Right atrium auricular region (tissue), 2 donors: ENCODE data around the gene PSMB7. TPM values are rescaled to one million over a fixed set of nuclear protein-coding genes. Genes with fewer than 3 reads are reported as not detected.

Experiments used
- DNase-seq: peaks from one replicate; pipeline ENCODE4 v3.0.0-alpha.2; 2019; ENCODE audit warnings: low spot score
- H3K27ac ChIP-seq, 2 donors: fragments of 200-600 bp; sonication (generic); 1 replicate in 1 of 2; 2 replicates in 1 of 2; pipeline ENCODE4 v1.5.1; 2016 to 2019
- H3K27me3 ChIP-seq, 2 donors: fragments of 200-600 bp; sonication (generic); one replicate each; pipeline versions ENCODE4 v1.5.1 to v1.6.0; 2017 to 2019
- H3K36me3 ChIP-seq: fragments of 200-600 bp; sonication (generic); one replicate; pipeline ENCODE4 v1.5.1; 2016
- H3K4me1 ChIP-seq, 2 donors: fragments of 200-600 bp; sonication (generic); one replicate each; pipeline versions ENCODE4 v1.5.1 to v1.6.0; 2017 to 2019
- H3K4me3 ChIP-seq, 2 donors: fragments of 200-600 bp; sonication (generic); 1 replicate in 1 of 2; 2 replicates in 1 of 2; pipeline ENCODE4 v1.5.1; 2017 to 2019; ENCODE audit warnings: mild to moderate bottlenecking in 1 of 2, moderate library complexity in 1 of 2
- H3K9me3 ChIP-seq, 2 donors: fragments of 200-600 bp; sonication (generic); one replicate each; pipeline ENCODE4 v1.5.1; 2019
- total RNA-seq, 2 donors: library from RNA; depleted of rRNA; stranded (reverse); fragments of >200 nt; gene quantifications; one replicate each; pipeline ENCODE4 v1.1.0, GENCODE V29; 2016
- TF ChIP-seq, protein P1 (sequence below), 2 donors: fragments of 200-600 bp; sonication (generic); IDR thresholded peaks; one replicate each; pipeline ENCODE4 v1.5.1; 2019; ENCODE audit warnings: antibody characterized with exemption in 2 of 2

The PSMB7 gene
- total RNA-seq, 2 donors from 2014 or later, result 178 to 207 TPM

DNA sequence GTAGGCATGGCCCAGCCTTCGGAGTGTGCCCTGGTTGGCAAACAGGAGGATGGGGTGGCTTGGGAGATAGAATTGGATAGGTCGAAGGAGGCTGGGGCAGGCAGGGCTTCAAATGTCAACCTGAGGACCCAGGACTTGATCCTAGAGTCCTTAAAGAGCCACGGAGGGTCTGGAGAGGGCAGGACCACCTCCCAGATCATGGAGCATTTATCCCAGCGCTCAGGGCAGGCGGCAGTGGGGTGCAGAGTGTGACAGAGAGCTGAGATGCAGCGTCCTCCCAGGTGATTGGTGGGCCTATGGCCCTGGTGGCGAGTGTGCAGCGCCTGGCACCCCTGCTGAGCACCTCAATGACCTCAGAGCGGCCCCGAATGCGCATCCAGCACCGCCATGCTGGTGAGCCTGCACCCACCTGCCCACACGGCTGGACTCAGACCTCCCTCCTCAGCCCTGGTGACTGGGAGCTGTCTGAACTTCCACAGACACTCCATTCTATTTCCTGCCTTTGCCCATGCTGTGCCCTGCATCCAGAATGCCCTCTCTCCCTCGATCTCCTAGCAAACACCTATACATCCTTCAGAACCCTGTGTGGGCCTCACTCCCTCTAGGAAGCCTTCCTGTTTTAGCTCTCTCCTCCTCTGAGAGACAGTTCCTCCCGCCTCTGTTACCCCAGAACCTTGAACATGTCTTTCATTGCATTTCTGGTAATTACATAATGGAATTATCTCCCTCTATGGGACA lies 41.3 kb upstream of the PSMB7 start:
- H3K27ac ChIP-seq, result no peak overlapping the region
- no peaks in the 10 kb centered on the region for H3K36me3 ChIP-seq
- peaks cover 0 to 11% of the 10 kb centered on the region in 2 donors for H3K4me1 ChIP-seq
- H3K27me3 ChIP-seq, result peaks cover 0 to 12% of the 10 kb centered on the region in 2 donors
- TF ChIP-seq, protein P1, sequence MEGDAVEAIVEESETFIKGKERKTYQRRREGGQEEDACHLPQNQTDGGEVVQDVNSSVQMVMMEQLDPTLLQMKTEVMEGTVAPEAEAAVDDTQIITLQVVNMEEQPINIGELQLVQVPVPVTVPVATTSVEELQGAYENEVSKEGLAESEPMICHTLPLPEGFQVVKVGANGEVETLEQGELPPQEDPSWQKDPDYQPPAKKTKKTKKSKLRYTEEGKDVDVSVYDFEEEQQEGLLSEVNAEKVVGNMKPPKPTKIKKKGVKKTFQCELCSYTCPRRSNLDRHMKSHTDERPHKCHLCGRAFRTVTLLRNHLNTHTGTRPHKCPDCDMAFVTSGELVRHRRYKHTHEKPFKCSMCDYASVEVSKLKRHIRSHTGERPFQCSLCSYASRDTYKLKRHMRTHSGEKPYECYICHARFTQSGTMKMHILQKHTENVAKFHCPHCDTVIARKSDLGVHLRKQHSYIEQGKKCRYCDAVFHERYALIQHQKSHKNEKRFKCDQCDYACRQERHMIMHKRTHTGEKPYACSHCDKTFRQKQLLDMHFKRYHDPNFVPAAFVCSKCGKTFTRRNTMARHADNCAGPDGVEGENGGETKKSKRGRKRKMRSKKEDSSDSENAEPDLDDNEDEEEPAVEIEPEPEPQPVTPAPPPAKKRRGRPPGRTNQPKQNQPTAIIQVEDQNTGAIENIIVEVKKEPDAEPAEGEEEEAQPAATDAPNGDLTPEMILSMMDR (IDR thresholded peaks at IDR 0.05), result no peak
- no peaks in the 10 kb centered on the region for H3K9me3 ChIP-seq
- H3K4me3 ChIP-seq, result no peak overlapping the region
- DNase-seq, result no peak

- Histone ChIP-seq H3K9me3 (no peaks in the 10 kb centered on the region), H3K27ac (no peak overlapping the region), H3K4me1 (peaks cover 0 to 12% of the 10 kb centered on the region in 2 donors), H3K4me3 (no peak overlapping the region), H3K27me3 (peaks cover 0 to 18% of the 10 kb centered on the region in 2 donors), H3K36me3 (no peaks in the 10 kb centered on the region)
- TF ChIP-seq, protein P1 (IDR thresholded peaks at IDR 0.05), result no peak
- DNase-seq, result no peak
Observed at GRCh38 chr9:124455820-124456219, 40.6 kb upstream of the PSMB7 start.

DNA sequence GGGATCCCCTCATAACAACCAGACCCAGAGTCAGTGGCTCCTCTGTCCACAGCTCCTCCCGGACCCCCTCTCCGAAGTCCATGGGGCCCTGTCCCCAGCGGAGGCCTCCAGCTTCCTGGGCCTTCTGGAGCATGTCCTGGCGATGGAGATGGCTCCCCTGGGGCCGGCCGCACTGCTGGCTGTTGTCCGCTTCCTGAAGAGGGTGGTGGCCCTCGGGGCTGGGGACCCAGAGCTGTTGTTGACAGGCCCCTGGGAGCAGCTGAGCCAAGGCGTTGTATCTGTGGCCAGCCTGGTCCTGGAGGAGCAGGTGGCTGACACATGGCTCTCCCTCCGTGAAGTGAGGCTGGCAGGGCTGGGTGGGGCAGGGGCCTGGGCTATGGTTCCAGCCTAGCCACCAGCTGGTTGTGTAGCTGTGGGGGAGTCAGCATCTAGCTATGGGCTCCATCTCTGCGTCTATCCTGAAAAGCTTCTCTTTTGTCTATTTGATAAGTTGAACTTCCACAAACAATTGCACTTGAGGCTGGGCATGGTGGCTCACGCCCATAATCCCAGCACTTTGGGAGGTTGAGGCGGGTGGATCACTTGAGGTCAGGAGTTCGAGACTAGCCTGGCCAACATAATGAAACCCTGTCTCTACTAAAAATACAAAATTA lies 39.7 kb upstream of the PSMB7 start:
- TF ChIP-seq, protein P1 (IDR thresholded peaks at IDR 0.05), result no peak
- peaks cover 0 to 18% of the 10 kb centered on the region in 2 donors for H3K27me3 ChIP-seq

GRCh38 chr9:124454296-124454695 lies 39.1 kb upstream of the PSMB7 start:
- no peaks in the 10 kb centered on the region for H3K36me3 ChIP-seq
- no peak for DNase-seq
- no peaks in the 10 kb centered on the region for H3K9me3 ChIP-seq
- H3K4me3 ChIP-seq, result no peak overlapping the region
- peaks cover 0 to 18% of the 10 kb centered on the region in 2 donors for H3K27me3 ChIP-seq
- H3K27ac ChIP-seq, result no peak overlapping the region
- peaks cover 0 to 20% of the 10 kb centered on the region in 2 donors for H3K4me1 ChIP-seq
- TF ChIP-seq, protein P1 (IDR thresholded peaks at IDR 0.05), result no peak

More for the DNA sequence above, 39.7 kb upstream of the PSMB7 start:
- Histone ChIP-seq H3K27ac (no peak overlapping the region), H3K4me3 (no peak overlapping the region), H3K4me1 (peaks cover 0 to 20% of the 10 kb centered on the region in 2 donors), H3K9me3 (no peaks in the 10 kb centered on the region), H3K36me3 (no peaks in the 10 kb centered on the region)
- DNase-seq, result no peak

DNA sequence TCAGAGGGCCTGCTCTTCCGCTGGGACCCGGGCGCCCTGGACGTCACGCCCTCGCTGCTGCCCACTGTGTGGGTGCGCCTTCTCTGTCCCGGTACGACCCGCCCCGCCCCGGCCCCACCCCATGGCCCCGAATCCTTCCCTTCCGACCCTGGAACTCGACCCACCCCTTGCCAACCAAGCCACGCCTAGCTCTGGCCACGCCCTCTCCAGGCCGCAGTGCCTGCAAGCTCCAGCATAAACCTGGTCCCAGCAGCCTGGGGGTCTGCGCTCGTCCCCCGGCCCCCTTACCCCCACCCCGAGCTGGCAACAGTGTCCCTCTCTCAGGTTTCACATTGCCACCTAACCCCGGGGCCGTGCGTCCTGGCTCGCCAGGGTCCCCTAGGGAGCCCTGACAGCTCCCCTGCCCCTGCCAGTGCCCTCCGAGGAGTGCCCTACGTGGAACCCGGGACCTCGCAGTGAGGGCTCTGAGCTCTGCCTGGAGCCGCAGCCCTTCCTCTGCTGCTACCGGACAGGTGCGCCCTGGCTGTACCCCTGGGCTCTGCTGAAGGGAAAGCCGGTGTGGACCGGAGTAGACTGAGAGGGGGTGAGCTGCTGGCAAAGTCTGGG lies 38.4 kb upstream of the PSMB7 start:
- H3K9me3 ChIP-seq, result no peaks in the 10 kb centered on the region
- H3K27me3 ChIP-seq, result peaks cover 0 to 18% of the 10 kb centered on the region in 2 donors
- TF ChIP-seq, protein P1 (IDR thresholded peaks at IDR 0.05), result no peak
- H3K27ac ChIP-seq, result no peak overlapping the region
- H3K36me3 ChIP-seq, result no peaks in the 10 kb centered on the region
- peaks cover 0 to 20% of the 10 kb centered on the region in 2 donors for H3K4me1 ChIP-seq
- peak overlapping the region in 1 of 2 donors; percentile 19 for H3K4me3 ChIP-seq
- DNase-seq, result no peak
